Body of pancreas (tissue), 4 donors: ENCODE results near the gene CCDC138.

Source experiments
- POLR2A ChIP-seq, 3 donors: fragments of 450-650 bp; IDR thresholded peaks; one replicate each; pipeline ENCODE4 v1.6.1; 2016; ENCODE audit warnings: antibody characterized with exemption in 3 of 3, mild to moderate bottlenecking in 2 of 3
- TF ChIP-seq, protein P1 (sequence below), 7 experiments: fragments of 450-650 bp in 4 of 7; fragments of 200-600 bp in 3 of 7; sonication (generic) in 3 of 7; IDR thresholded peaks; one replicate each; pipeline ENCODE4 v1.5.1; 2016 to 2019; ENCODE audit warnings: antibody characterized with exemption in 7 of 7

DNA sequence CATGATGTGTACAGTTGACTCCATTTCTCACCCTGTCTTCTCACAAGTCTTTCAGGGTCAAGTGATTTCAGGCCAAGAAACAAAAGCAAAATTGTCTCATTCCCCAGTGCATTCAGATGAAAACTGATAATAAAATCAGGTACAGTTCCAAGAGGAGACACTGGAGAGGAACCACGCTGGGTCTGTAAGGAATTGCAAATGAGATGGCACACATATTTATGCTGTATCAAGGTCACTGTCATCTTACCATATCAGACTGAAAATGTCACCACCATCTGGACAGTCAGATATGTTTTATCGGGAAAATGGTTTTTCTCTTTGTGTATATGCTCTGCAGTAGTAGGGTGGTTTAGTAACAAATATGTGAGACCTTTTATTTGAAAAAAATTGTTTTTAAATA lies 91.7 kb downstream of the CCDC138 start:
- TF ChIP-seq, protein P1, sequence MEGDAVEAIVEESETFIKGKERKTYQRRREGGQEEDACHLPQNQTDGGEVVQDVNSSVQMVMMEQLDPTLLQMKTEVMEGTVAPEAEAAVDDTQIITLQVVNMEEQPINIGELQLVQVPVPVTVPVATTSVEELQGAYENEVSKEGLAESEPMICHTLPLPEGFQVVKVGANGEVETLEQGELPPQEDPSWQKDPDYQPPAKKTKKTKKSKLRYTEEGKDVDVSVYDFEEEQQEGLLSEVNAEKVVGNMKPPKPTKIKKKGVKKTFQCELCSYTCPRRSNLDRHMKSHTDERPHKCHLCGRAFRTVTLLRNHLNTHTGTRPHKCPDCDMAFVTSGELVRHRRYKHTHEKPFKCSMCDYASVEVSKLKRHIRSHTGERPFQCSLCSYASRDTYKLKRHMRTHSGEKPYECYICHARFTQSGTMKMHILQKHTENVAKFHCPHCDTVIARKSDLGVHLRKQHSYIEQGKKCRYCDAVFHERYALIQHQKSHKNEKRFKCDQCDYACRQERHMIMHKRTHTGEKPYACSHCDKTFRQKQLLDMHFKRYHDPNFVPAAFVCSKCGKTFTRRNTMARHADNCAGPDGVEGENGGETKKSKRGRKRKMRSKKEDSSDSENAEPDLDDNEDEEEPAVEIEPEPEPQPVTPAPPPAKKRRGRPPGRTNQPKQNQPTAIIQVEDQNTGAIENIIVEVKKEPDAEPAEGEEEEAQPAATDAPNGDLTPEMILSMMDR (IDR thresholded peaks at IDR 0.05) = no peak
- no peak for TF ChIP-seq POLR2A (IDR thresholded peaks at IDR 0.05)
